CMK (cell line): ENCODE results near the gene CST3.
"Not testable (repeated sequence)": the region's sequence is repeated elsewhere in the genome, so short reads cannot be mapped to it uniquely, and the experiment has no call there.

Source experiments
- DNase-seq: peaks from one replicate; pipeline ENCODE4 v3.0.0-alpha.2; 2010; ENCODE audit warnings: low read depth

The CST3 gene

GRCh38 chr20:23662276-23662870 lies 24.6 kb upstream of the CST3 start:
- no peak for DNase-seq

GRCh38 chr20:23661002-23661429 lies 23.3 kb upstream of the CST3 start:
- no peak for DNase-seq

- DNase-seq: no peak
These were observed 22.5 kb upstream of the CST3 start for GRCh38 chr20:23659989-23660837.

DNA sequence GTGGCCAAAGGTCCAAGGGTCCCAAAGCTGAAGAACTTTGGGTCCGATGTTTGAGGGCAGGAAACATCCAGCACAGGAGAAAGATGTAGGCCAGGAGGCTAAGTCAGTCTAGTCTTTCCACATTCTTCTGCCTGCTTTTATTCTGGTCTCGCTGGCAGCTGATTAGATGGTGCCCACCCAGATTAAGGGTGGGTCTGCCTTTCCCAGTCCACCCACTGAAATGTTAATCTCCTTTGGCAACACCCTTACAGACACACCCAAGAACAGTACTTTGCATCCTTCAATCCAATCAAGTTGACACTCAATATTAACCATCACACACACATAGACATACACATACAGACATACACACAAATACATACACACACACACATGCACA lies 21.8 kb upstream of the CST3 start:
- not testable (repeated sequence) for DNase-seq

DNA sequence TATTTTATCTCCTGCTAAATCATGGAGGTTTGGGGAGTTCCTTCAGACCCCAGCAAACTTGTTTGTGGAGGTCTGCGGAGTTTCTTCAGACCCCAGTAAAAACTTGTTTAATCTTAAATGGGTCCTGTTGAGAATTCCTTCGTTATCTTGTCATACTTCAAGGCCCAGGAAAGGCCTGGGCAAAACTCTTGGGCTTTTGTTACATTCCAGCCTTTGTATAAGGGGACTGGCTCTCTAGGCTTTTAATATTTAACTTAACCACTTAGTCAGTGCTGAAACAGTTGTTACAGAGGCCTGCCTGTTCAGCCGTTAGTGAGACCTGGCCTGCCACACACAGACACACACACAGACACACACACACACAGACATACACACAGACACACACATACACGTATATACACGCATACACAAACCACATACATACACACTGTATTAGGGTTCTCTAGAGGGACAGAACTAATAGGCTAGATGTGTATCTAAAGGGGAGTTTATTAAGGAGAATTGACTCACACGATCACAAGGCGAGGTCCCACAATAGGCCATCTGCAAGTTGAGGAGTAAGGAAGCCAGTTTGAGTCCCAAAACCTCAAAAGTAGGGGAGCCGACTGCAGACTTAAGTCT lies 21.3 kb upstream of the CST3 start:
- no peak for DNase-seq

DNA sequence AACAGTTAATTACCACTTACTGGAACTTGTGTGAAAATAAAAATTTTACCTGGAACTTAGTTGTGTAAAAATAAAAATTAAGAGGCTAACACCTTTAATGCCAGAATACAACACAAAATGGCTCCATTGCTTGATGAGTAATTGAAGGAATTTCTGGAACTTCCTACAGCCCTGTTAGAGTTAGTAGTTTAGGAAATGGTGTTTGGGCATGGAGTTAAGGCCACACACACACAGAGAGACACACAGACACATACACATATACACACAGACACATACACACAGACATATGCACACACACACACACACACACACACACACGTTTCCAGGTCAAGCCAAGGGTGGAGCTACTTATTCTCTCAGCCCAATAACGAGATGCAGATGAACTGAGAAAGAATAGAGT lies 20.6 kb upstream of the CST3 start:
- DNase-seq: no peak

DNA sequence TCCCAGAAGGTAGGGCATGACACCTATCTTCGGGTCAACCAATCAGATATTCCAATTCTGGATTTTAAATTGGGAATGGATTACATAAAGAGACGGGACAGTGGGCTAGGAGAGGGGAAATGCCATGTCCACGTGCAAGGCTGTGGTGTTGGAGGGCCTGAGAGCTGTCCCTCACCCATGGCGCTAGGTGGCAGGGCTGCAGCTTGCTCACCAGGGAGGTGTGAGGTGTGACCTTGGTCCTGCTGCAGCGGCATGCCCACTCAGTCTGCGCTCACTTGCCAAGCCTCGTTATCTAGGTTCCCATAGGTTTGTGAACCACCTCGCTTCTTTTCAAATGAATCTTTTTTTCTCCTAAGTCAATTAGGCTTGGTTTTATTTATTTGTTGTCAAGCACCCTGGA lies 19.4 kb upstream of the CST3 start:
- no peak for DNase-seq

DNA sequence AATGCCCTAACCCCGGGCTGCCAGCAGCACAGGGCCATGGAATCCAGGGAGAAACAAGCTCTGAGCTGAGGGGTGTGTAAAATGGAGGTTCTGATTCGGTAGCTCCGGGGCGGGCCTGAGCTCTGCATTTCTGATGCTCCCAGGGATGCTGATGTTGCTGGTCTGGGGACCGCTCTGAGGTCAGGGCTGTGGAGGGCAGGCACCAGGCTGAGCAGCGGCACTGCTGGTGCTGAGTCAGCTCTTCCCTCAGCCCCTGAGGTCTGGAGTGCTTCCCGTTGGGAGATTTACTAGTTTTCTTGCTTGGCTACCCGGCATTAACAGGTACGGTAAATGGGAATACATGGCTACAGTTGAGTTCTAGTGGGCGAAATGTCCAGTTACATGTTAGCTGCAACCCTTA lies 18.6 kb upstream of the CST3 start:
- DNase-seq: no peak

DNA sequence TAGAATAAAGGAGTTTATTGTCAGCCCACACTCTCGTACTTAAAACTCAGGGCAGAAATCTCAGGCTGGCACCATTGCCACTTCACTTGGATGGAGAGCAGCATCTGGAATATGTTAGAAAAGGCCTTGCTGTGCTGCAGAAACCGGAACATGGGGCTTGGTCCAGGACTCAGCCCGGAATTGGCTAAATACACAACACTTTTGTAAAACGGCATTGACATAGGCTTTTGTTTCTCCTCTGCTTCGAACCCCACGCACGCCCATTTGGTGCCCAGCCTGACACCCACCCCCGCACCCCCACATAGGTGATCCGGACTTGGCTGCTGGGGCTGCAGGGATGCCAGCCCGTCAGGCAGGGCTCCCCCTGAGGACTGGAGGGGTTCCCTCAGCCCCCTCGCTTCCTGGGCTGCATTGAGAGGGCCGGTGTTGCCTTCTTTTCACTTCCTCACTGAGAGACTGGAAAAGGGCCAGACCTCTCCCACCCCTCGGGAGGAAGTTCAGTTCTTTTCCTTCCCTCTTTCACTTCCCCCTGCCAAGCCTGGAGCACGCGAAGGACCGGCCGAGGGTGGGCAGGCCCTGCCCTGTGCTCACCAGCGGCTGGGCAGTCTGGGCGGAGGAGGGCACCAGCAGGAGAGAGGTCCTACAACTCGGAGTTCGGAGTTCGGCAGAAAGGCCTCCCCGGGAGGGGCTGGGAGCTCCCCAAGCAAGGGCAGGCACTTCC lies 17.9 kb upstream of the CST3 start:
- DNase-seq: no peak

DNA sequence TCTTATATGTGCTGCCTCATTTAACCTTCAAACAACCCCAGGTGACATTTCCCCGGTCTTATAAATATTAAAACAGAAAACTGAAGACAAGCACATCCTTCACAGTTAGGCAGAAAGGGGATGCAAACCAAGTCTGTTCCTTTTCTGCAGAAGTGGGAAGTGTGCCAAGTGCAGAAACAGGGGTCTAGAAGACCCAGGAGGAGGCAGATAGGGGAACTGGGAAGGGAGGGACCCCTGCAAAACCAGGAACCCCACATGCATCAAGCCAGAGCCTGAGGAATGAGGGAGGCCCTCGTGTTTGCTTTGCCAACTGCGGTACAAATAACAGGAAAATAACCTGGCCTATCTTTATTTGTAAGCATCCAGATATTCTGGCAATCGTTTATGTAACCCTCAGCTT lies 17.0 kb upstream of the CST3 start:
- DNase-seq: no peak

- DNase-seq: no peak
These were observed 16.2 kb upstream of the CST3 start for GRCh38 chr20:23654000-23654399.

GRCh38 chr20:23653400-23653938 lies 15.7 kb upstream of the CST3 start:
- DNase-seq: no peak

- no peak for DNase-seq
These were observed 15.2 kb upstream of the CST3 start for GRCh38 chr20:23652926-23653325.

- DNase-seq: no peak
These were observed 14.6 kb upstream of the CST3 start for GRCh38 chr20:23652371-23652770.

GRCh38 chr20:23651117-23651516 lies 13.4 kb upstream of the CST3 start:
- no peak for DNase-seq

GRCh38 chr20:23649830-23650417 lies 12.2 kb upstream of the CST3 start:
- DNase-seq: no peak

DNA sequence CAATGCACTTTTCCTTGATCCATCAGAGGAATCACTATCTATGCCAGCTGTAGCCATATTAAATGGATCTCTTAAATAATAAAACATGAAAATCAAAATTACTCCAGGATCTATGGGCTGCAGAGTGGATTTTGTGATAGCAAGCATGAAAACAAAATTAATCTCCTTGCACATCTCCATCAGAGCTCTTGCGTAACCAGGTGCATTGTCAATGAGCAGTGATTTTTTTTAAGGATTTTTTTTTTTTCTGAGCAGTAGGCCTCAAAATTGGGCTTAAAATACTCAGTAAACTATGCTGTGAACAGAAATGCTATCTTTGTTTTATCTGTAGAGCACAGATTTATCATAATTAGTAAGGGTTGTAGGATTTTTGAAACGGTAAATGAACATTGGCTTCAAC lies 11.5 kb upstream of the CST3 start:
- DNase-seq: no peak

GRCh38 chr20:23647346-23647745 lies 9.6 kb upstream of the CST3 start:
- no peak for DNase-seq

DNA sequence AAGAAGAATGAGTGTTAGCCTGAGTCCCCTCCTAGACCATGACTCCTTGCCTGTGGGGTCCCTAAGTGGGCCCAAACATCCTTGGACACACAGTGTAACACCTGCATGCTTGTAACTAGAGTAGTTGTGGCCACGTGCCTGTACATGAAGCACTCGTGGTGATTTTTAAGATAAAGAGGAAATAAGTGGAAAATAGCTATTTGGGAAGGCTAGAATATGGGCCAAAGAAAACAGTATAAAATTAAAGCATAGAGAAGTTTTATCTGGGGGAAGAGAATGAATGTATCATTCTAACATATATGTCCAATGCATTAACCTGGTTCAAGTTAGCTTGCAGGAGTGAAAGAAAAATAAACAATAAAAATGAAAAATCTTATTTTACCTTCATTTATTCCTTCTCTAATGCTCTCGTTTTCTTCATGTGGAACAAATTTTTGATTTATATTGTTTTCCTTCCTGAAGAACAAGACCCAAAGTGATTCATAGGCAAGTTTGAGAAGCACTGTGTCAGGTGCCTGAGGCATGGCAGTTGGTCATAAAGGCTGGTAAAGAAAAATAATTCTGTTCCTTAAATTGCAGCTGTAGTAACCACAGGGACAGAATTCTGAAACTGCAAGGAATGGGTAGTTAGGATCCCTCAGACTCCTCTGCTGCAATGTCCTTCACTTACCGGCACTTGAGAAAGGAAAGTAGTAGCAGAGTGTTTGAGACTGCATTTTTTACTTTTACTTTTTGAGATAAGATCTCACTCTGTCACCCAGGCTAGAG lies 8.5 kb upstream of the CST3 start:
- DNase-seq: no peak

DNA sequence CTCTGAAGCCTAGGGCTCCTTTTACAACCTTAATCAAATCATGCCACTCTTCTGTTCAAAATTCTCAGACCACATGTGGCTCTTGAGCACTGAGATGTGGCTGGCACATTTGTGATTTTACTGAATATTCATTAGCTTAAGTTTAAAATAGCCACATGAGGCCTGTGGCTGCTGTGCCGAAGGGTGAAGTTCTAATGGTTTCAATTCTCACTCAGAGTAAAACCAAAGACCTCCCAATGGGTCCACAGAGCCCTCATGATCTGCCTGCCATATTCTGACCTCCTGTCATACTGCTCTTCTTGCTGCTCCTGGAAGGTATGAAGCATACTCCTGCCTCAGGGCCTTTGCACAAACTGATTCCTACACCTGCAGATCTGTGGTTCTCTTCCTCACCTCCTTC lies 7.8 kb upstream of the CST3 start:
- DNase-seq: no peak

DNA sequence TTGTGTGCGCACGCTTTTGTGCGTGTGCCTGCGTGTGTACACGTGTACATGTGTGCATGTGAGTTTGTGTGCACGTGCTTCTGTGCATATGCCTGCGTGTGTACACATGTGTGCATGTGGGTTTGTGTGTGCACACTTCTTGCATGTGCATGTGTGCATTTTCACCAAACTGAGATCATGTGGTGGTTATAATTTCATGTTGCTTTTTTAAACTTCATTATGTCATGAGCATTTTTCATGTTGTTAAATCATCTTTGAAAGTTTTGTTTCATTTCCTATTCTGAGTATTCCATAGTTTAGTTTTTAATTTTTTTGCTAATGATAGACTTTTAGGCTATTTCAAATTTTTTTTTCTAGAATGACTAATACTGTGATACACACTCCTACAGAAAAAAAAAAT lies 6.4 kb upstream of the CST3 start:
- no peak for DNase-seq
